Adrenal gland (tissue), 5 donors: Measurements from ENCODE around the gene PRKN.

Experiments
- CTCF ChIP-seq, 6 experiments: fragments of 450-650 bp in 4 of 6; fragments of 200-600 bp in 2 of 6; sonication (generic) in 1 of 6; IDR thresholded peaks; 1 replicate in 5 of 6; 2 replicates in 1 of 6; pipeline versions ENCODE4 v1.5.1 to v1.8.0; 2016 to 2021; ENCODE audit warnings: antibody characterized with exemption in 6 of 6, mild to moderate bottlenecking in 2 of 6, moderate library complexity in 1 of 6
- POLR2A ChIP-seq, 2 donors: fragments of 450-650 bp; IDR thresholded peaks; one replicate each; pipeline ENCODE4 v1.6.1; 2017; ENCODE audit warnings: antibody characterized with exemption in 2 of 2, mild to moderate bottlenecking in 2 of 2, moderate library complexity in 1 of 2
- donor health status: DM: no; HTN: no; CAD: no.

GRCh38 chr6:162715601-162716000 lies 12.0 kb downstream of the PRKN start:
- no peak for TF ChIP-seq CTCF (IDR thresholded peaks at IDR 0.05)
- no peak for TF ChIP-seq POLR2A (IDR thresholded peaks at IDR 0.05)
